WTC11 (cell line): ENCODE results near the gene CTSK. TPM values are rescaled to one million over a fixed set of nuclear protein-coding genes. Genes with fewer than 3 reads are reported as not detected.

ENCODE experiments used
- ATAC-seq: fragments of 200-7000 bp; cut with Tn5 transposase; 2 replicates; pipeline ENCODE4 v1.10.0; 2021; ENCODE audit warnings: mild to moderate bottlenecking, moderate library complexity
- CTCF ChIA-PET: fragments of 300-600 bp; sonication (Branson Sonifier 250); formaldehyde crosslinking; loops from one replicate; lab custom pipeline; 2021; ENCODE audit warnings: antibody characterized with exemption; lab: Charles Lee
- POLR2A ChIA-PET: fragments of 350-600 bp; sonication (Branson Sonifier 250); formaldehyde crosslinking; loops from one replicate; lab custom pipeline; 2021; ENCODE audit warnings: antibody characterized with exemption; lab: Charles Lee
- DNase-seq: peaks from one replicate; pipeline ENCODE4 v3.0.0; 2021; ENCODE audit warnings: low spot score
- H3K27ac Mint-ChIP-seq: 2 replicates; pipeline ENCODE4 v1.8.0; 2021; ENCODE audit warnings: mixed read lengths
- H3K27me3 Mint-ChIP-seq: 2 replicates; pipeline ENCODE4 v1.8.0; 2021; ENCODE audit warnings: low read depth, mild to moderate bottlenecking, moderate library complexity, mixed read lengths
- H3K36me3 Mint-ChIP-seq: 2 replicates; pipeline ENCODE4 v1.8.0; 2021; ENCODE audit warnings: mixed read lengths
- H3K4me1 Mint-ChIP-seq: 2 replicates; pipeline ENCODE4 v1.8.0; 2022; ENCODE audit warnings: mixed read lengths
- H3K4me3 Mint-ChIP-seq: 2 replicates; pipeline ENCODE4 v1.8.0; 2021; ENCODE audit warnings: mild to moderate bottlenecking, moderate library complexity, mixed read lengths
- H3K9me3 Mint-ChIP-seq: 2 replicates; pipeline ENCODE4 v1.8.0; 2021; ENCODE audit warnings: mixed read lengths
- AR ChIP-seq: fragments of 250-450 bp; sonication (Bioruptor Pico); IDR thresholded peaks from 2 replicates; pipeline ENCODE4 v1.9.0; 2021; ENCODE audit warnings: mild to moderate bottlenecking
- ATF1 ChIP-seq: sonication (generic); formaldehyde crosslinking; IDR thresholded peaks from 2 replicates; pipeline ENCODE4 v1.8.1; 2023; ENCODE audit warnings: mild to moderate bottlenecking, moderate library complexity, missing genetic modification reagents
- ATF6 ChIP-seq: sonication (generic); formaldehyde crosslinking; IDR thresholded peaks from 2 replicates; pipeline ENCODE4 v1.8.1; 2023; ENCODE audit warnings: mild to moderate bottlenecking, missing genetic modification reagents
- CREB1 ChIP-seq: sonication (generic); formaldehyde crosslinking; IDR thresholded peaks from 2 replicates; pipeline ENCODE4 v1.8.0; 2023; ENCODE audit warnings: mild to moderate bottlenecking, missing genetic modification reagents
- ELF4 ChIP-seq: sonication (generic); formaldehyde crosslinking; IDR thresholded peaks from 2 replicates; pipeline ENCODE4 v1.8.1; 2022; ENCODE audit warnings: low read depth, mild to moderate bottlenecking, moderate library complexity, missing genetic modification reagents
- ETV6 ChIP-seq: sonication (generic); formaldehyde crosslinking; IDR thresholded peaks from 2 replicates; pipeline ENCODE4 v1.8.1; 2022; ENCODE audit warnings: mild to moderate bottlenecking, missing genetic modification reagents
- FOXP1 ChIP-seq: sonication (generic); formaldehyde crosslinking; IDR thresholded peaks from 2 replicates; pipeline ENCODE4 v1.8.0; 2022; ENCODE audit warnings: missing genetic modification reagents, mild to moderate bottlenecking, moderate library complexity, borderline replicate concordance
- FOXP4 ChIP-seq: sonication (generic); formaldehyde crosslinking; IDR thresholded peaks from 2 replicates; pipeline ENCODE4 v1.8.0; 2022; ENCODE audit warnings: mild to moderate bottlenecking, missing genetic modification reagents
- NR3C1 ChIP-seq: sonication (generic); formaldehyde crosslinking; conservative IDR thresholded peaks from 2 replicates; pipeline ENCODE4 v1.8.1; 2023; ENCODE audit warnings: low read depth, mild to moderate bottlenecking, missing genetic modification reagents
- PRDM15 ChIP-seq: sonication (generic); formaldehyde crosslinking; IDR thresholded peaks from 2 replicates; pipeline ENCODE4 v1.8.0; 2022; ENCODE audit warnings: missing genetic modification reagents
- PREB ChIP-seq: sonication (generic); formaldehyde crosslinking; IDR thresholded peaks from 2 replicates; pipeline ENCODE4 v1.8.1; 2022; ENCODE audit warnings: mild to moderate bottlenecking, missing genetic modification reagents, moderate library complexity, borderline replicate concordance
- TEAD1 ChIP-seq: sonication (generic); formaldehyde crosslinking; IDR thresholded peaks from 2 replicates; pipeline ENCODE4 v1.8.0; 2022; ENCODE audit warnings: mild to moderate bottlenecking, missing genetic modification reagents
- ZBTB43 ChIP-seq: sonication (generic); formaldehyde crosslinking; IDR thresholded peaks from 2 replicates; pipeline ENCODE4 v1.8.1; 2023; ENCODE audit warnings: mild to moderate bottlenecking, missing genetic modification reagents
- ZNF263 ChIP-seq: sonication (generic); formaldehyde crosslinking; IDR thresholded peaks from 2 replicates; pipeline ENCODE4 v1.8.1; 2022; ENCODE audit warnings: low read depth, mild to moderate bottlenecking, moderate library complexity, missing genetic modification reagents
- ZNF416 ChIP-seq: fragments of 250-450 bp; sonication (Bioruptor Pico); IDR thresholded peaks from 2 replicates; pipeline ENCODE4 v1.9.0; 2021; ENCODE audit warnings: mild to moderate bottlenecking, inconsistent platforms
- total RNA-seq: library from RNA; stranded (reverse); gene quantifications from 3 replicates; pipeline ENCODE4 v1.2.3, GENCODE V29; 2021

The CTSK gene
- total RNA-seq, 1 experiment from 2014 or later: 9.4 TPM

- no peak for TF ChIP-seq PRDM15
Observed at GRCh38 chr1:150809651-150810050, 1.6 kb upstream of the CTSK start (continued).

GRCh38 chr1:150808846-150809245 is 786 bp upstream of the CTSK start:
- H3K4me3 Mint-ChIP-seq: no peak overlapping the region
- H3K27ac Mint-ChIP-seq: no peak overlapping the region
- CTCF ChIA-PET: interaction anchor here (1.8 kb wide), 1 partner anchor 187 kb away, joined by 6 read pairs; no protein-coding TSS in a partner anchor
- H3K4me1 Mint-ChIP-seq: peaks cover 33% of the 10 kb centered on the region
- no peak for TF ChIP-seq ZBTB43 (CRISPR knock-in tag)
- no peak for TF ChIP-seq ELF4 (CRISPR knock-in tag)
- no peak for TF ChIP-seq ATF1 (CRISPR knock-in tag)
- no peak for TF ChIP-seq ETV6 (CRISPR knock-in tag)
- TF ChIP-seq CREB1 (CRISPR knock-in tag): no peak
- TF ChIP-seq AR: no peak
- TF ChIP-seq TEAD1 (CRISPR knock-in tag): no peak
- no peak for TF ChIP-seq FOXP1 (CRISPR knock-in tag)
- no peak for TF ChIP-seq ZNF263
- no peak for TF ChIP-seq NR3C1 (CRISPR knock-in tag)
- TF ChIP-seq ZNF416 (CRISPR knock-in tag): no peak
- no peak for TF ChIP-seq FOXP4 (CRISPR knock-in tag)
- no peak for TF ChIP-seq ATF6 (CRISPR knock-in tag)
- TF ChIP-seq PREB (CRISPR knock-in tag): no peak
- peaks cover 2% of the 10 kb centered on the region; the same call in 1 of the 2 replicates for H3K36me3 Mint-ChIP-seq
- POLR2A ChIA-PET: interaction anchor here (1.2 kb wide), 1 partner anchor 179 kb away, joined by 3 read pairs; the partner anchor contains the start of gene ENSA
- no peaks in the 10 kb centered on the region for H3K9me3 Mint-ChIP-seq
- ATAC-seq (no peak), DNase-seq (no peak)
- no peaks in the 10 kb centered on the region for H3K27me3 Mint-ChIP-seq
